ENCODE data around the gene XDH.

XDH gene

GRCh38 chr2:31319406-31320175, 95.0 kb downstream of the XDH start:
- TF ChIP-seq CTCF (IDR thresholded peaks at IDR 0.05; ENCODE audit: low read depth, low read length), result no peak
- no peaks in the 10 kb centered on the region for H3K9me3 ChIP-seq (ENCODE audit: severe bottlenecking)
- no peak overlapping the region for H3K4me3 ChIP-seq (ENCODE audit: low read depth, low read length)
- no peaks in the 10 kb centered on the region for H3K36me3 ChIP-seq
- H3K27ac ChIP-seq, result no peak overlapping the region
- no peak for DNase-seq
- H3K27me3 ChIP-seq (ENCODE audit: insufficient read depth, low read depth, severe bottlenecking), result no peaks in the 10 kb centered on the region

- DNase-seq, result no peak
- TF ChIP-seq CTCF (IDR thresholded peaks at IDR 0.05; ENCODE audit: low read depth, low read length), result no peak
- no peak overlapping the region for H3K4me3 ChIP-seq (ENCODE audit: low read depth, low read length)
- no peaks in the 10 kb centered on the region for H3K27me3 ChIP-seq (ENCODE audit: insufficient read depth, low read depth, severe bottlenecking)
- H3K9me3 ChIP-seq (ENCODE audit: severe bottlenecking), result no peaks in the 10 kb centered on the region
- no peaks in the 10 kb centered on the region for H3K36me3 ChIP-seq
- H3K27ac ChIP-seq, result no peak overlapping the region
These were observed 95.9 kb downstream of the XDH start for GRCh38 chr2:31318361-31319336.

GRCh38 chr2:31317396-31317795, 97.1 kb downstream of the XDH start:
- TF ChIP-seq CTCF (IDR thresholded peaks at IDR 0.05; ENCODE audit: low read depth, low read length), result 0 out of 2 replicates have a peak, but pooled peaks have one; percentile 28
- H3K4me3 ChIP-seq (ENCODE audit: low read depth, low read length), result no peak overlapping the region
- no peak overlapping the region for H3K27ac ChIP-seq

GRCh38 chr2:31314761-31315160, 99.8 kb downstream of the XDH start:
- H3K9me3 ChIP-seq (ENCODE audit: severe bottlenecking), result no peaks in the 10 kb centered on the region
- H3K27me3 ChIP-seq (ENCODE audit: insufficient read depth, low read depth, severe bottlenecking), result no peaks in the 10 kb centered on the region
- TF ChIP-seq CTCF (IDR thresholded peaks at IDR 0.05; ENCODE audit: low read depth, low read length), result no peak
- no peak for DNase-seq
- H3K27ac ChIP-seq, result no peak overlapping the region
- H3K36me3 ChIP-seq, result no peaks in the 10 kb centered on the region
- H3K4me3 ChIP-seq (ENCODE audit: low read depth, low read length), result no peak overlapping the region

More at GRCh38 chr2:31317396-31317795, 97.1 kb downstream of the XDH start:
- H3K27me3 ChIP-seq (ENCODE audit: insufficient read depth, low read depth, severe bottlenecking), result no peaks in the 10 kb centered on the region
- no peaks in the 10 kb centered on the region for H3K9me3 ChIP-seq (ENCODE audit: severe bottlenecking)
- DNase-seq, result no peak
- H3K36me3 ChIP-seq, result no peaks in the 10 kb centered on the region

GRCh38 chr2:31312898-31313297, 101.6 kb downstream of the XDH start:
- no peak overlapping the region for H3K27ac ChIP-seq
- H3K27me3 ChIP-seq (ENCODE audit: insufficient read depth, low read depth, severe bottlenecking), result no peaks in the 10 kb centered on the region
- H3K9me3 ChIP-seq (ENCODE audit: severe bottlenecking), result no peaks in the 10 kb centered on the region
- no peaks in the 10 kb centered on the region for H3K36me3 ChIP-seq
- TF ChIP-seq CTCF (IDR thresholded peaks at IDR 0.05; ENCODE audit: low read depth, low read length), result no peak
- no peak overlapping the region for H3K4me3 ChIP-seq (ENCODE audit: low read depth, low read length)
- peak; percentile 52 for DNase-seq
